ENCODE results near the gene LCAT. TPM values are rescaled to one million over a fixed set of nuclear protein-coding genes. Genes with fewer than 3 reads are reported as not detected.

The LCAT gene
- total and polyA plus RNA-seq, 9 of the 15 experiments (the other 6 are each of a cell fraction or from before 2014, with no cell fraction given): 0.46 to 21.0 (median 5.0) TPM

GRCh38 chr16:67926181-67926750, 17.7 kb downstream of the LCAT start:
- H3K4me1 ChIP-seq (replicated peaks in 1 of 2; ENCODE audit: control insufficient read depth in 2 of 2, insufficient read depth in 2 of 2, low read length in 2 of 2): peaks cover 13 to 37% of the 10 kb centered on the region in 2 experiments
- no peak overlapping the region for H3K4me3 ChIP-seq
- no peaks in the 10 kb centered on the region for H3K79me2 ChIP-seq (ENCODE audit: control insufficient read depth, insufficient read depth, low read length)
- ChIA-PET CTCF (ENCODE audit: low intra/inter-chr PET ratio) (interaction anchor here (0.6 to 1.7 kb wide), 5 partner anchors 41 to 254 kb away, joined by 3 to 6 read pairs (median 4); partner anchors contain the start of gene NRN1L), POLR2A (interaction anchor here (0.7 to 1.0 kb wide), 3 partner anchors 10 to 32 kb away, joined by 3 read pairs; no protein-coding TSS in a partner anchor)
- ATAC-seq (no peak), DNase-seq (ENCODE audit: extremely low read depth in 1 of 4, low spot score in 3 of 4) (no peak), FAIRE-seq (no peak)
- peaks cover 22% of the 10 kb centered on the region for H4K20me1 ChIP-seq (replicated peaks; ENCODE audit: control insufficient read depth, insufficient read depth, low read length)
- H3K9ac ChIP-seq (ENCODE audit: insufficient read depth in 1 of 2, low read depth in 2 of 2, low read length in 2 of 2): peak overlapping the region in 1 of 2 experiments; percentile 15; a peak in 1 of 4 replicates
- no peak overlapping the region for H3K27ac ChIP-seq (ENCODE audit: extremely low read depth, low read depth, low read length)
- H2AFZ ChIP-seq (ENCODE audit: low read depth, low read length): no peak overlapping the region
- H3K36me3 ChIP-seq (ENCODE audit: control insufficient read depth, insufficient read depth, low read length): peaks cover 11% of the 10 kb centered on the region; the same call in 1 of the 3 replicates
- in situ Hi-C loops (cut with MboI) (loop anchor here (5.0 to 10.0 kb wide), 3 partner anchors 109 to 401 kb away; partner anchors contain the start of genes C16orf86, ENKD1 and RIPOR1), intact Hi-C loops (cut with micrococcal nuclease) (no loop called here)
- TF ChIP-seq ZNF77 (CRISPR knock-in tag; IDR thresholded peaks at IDR 0.05): no peak
- TF ChIP-seq SMAD3 (CRISPR knock-in tag; conservative IDR thresholded peaks at IDR 0.05): no peak
- TF ChIP-seq ZBTB17 (CRISPR knock-in tag; IDR thresholded peaks at IDR 0.05): no peak
- TF ChIP-seq RUNX1 (IDR thresholded peaks at IDR 0.05; ENCODE audit: low read depth): no peak
- TF ChIP-seq ARID3B (CRISPR knock-in tag; IDR thresholded peaks at IDR 0.05; ENCODE audit: borderline replicate concordance): no peak
- no peak for TF ChIP-seq ZNF3 (CRISPR knock-in tag; IDR thresholded peaks at IDR 0.05)
- TF ChIP-seq PHB (CRISPR knock-in tag; IDR thresholded peaks at IDR 0.05): no peak
- no peak for TF ChIP-seq SP2 (IDR thresholded peaks at IDR 0.05; ENCODE audit: extremely low read depth, low read depth, low read length, poor library complexity, severe bottlenecking)
- no peak for TF ChIP-seq RFX1 (IDR thresholded peaks at IDR 0.05)
- TF ChIP-seq BHLHE40 (IDR thresholded peaks at IDR 0.05; ENCODE audit: low read length): no peak
- no peak for TF ChIP-seq ELF1 (tag; IDR thresholded peaks at IDR 0.05)
- no peak for TF ChIP-seq ID3 (CRISPR knock-in tag; IDR thresholded peaks at IDR 0.05)
- TF ChIP-seq ID3 (tag; IDR thresholded peaks at IDR 0.05): no peak
- TF ChIP-seq ARNT (IDR thresholded peaks at IDR 0.05): no peak
- TF ChIP-seq CXXC5 (CRISPR knock-in tag; IDR thresholded peaks at IDR 0.05): no peak
- no peak for TF ChIP-seq TFE3 (CRISPR knock-in tag; IDR thresholded peaks at IDR 0.05)
- TF ChIP-seq MEF2A (IDR thresholded peaks at IDR 0.05; ENCODE audit: control insufficient read depth, low read depth, low read length): no peak
- 51% methylated on average over 13 of the region's 13 CpGs for WGBS (ENCODE audit: insufficient coverage, low coverage, missing lambda C conversion rate)
- no peaks in the 10 kb centered on the region for H3K9me3 ChIP-seq (replicated peaks; ENCODE audit: control insufficient read depth, insufficient read depth, low read depth, low read length)
- BruUV-seq (replicated peaks): no TSS peak
- no peaks in the 10 kb centered on the region for H3K27me3 ChIP-seq (ENCODE audit: control insufficient read depth in 2 of 2, insufficient read depth in 2 of 2, low read length in 2 of 2)
- no peak overlapping the region for H3K4me2 ChIP-seq (ENCODE audit: insufficient read depth, low read length)
- H3K9me1 ChIP-seq (ENCODE audit: control insufficient read depth, insufficient read depth, low read length): peaks cover 3% of the 10 kb centered on the region
